Thyroid gland (tissue), 4 donors: ENCODE results near the gene PIGL. TPM values are rescaled to one million over a fixed set of nuclear protein-coding genes. Genes with fewer than 3 reads are reported as not detected.

Experiments
- DNase-seq, 2 donors: peaks; one replicate each; pipeline ENCODE4 v3.0.0-alpha.2; 2019
- H3K27ac ChIP-seq, 3 donors: fragments of 200-600 bp; sonication (generic); 1 replicate in 2 of 3; 2 replicates in 1 of 3; pipeline ENCODE4 v1.5.1; 2016 to 2019; ENCODE audit warnings: mild to moderate bottlenecking in 1 of 3, moderate library complexity in 1 of 3
- H3K27me3 ChIP-seq: fragments of 200-600 bp; sonication (generic); one replicate; pipeline ENCODE4 v1.5.1; 2019
- H3K36me3 ChIP-seq, 2 donors: fragments of 200-600 bp; sonication (generic); one replicate each; pipeline ENCODE4 v1.5.1; 2016 to 2019
- H3K4me1 ChIP-seq, 2 donors: fragments of 200-600 bp; sonication (generic); one replicate each; pipeline ENCODE4 v1.5.1; 2017 to 2019
- H3K4me3 ChIP-seq, 3 donors: fragments of 200-600 bp; sonication (generic); replicated peaks in 1 of 3; 1 replicate in 2 of 3; 2 replicates in 1 of 3; pipeline ENCODE4 v1.5.1; 2016; ENCODE audit warnings: mild to moderate bottlenecking in 1 of 3
- H3K9me3 ChIP-seq: fragments of 200-600 bp; sonication (generic); one replicate; pipeline ENCODE4 v1.5.1; 2017
- CTCF ChIP-seq, 6 experiments: fragments of 200-600 bp in 3 of 6; fragments of 450-650 bp in 3 of 6; sonication (generic) in 3 of 6; IDR thresholded peaks; one replicate each; pipeline ENCODE4 v1.5.1; 2016 to 2019; ENCODE audit warnings: antibody characterized with exemption in 6 of 6, mild to moderate bottlenecking in 2 of 6, inconsistent platforms in 1 of 6, moderate library complexity in 1 of 6
- POLR2A ChIP-seq, 2 donors: fragments of 450-650 bp; IDR thresholded peaks; one replicate each; pipeline ENCODE4 v1.6.1; 2017; ENCODE audit warnings: antibody characterized with exemption in 2 of 2, mild to moderate bottlenecking in 2 of 2, moderate library complexity in 1 of 2
- WGBS, 2 donors: methylation state at CpG; one replicate each; pipeline ENCODE4 v1.1.5; 2017; 5-methylcytosine and 5-hydroxymethylcytosine counted together
- intact Hi-C: fragments of 100-400 bp; cut with DNase I; formaldehyde crosslinking; loops from one replicate; pipeline ENCODE4 v1.15.1; 2023
- total RNA-seq, 4 donors: library from RNA; depleted of rRNA; stranded (reverse); fragments of >200 nt; gene quantifications; one replicate each; pipeline ENCODE4 v1.2.3, GENCODE V29; 2016

Gene PIGL
- total RNA-seq, 4 donors from 2014 or later: 48.8 to 96.0 (median 60.9) TPM

- H3K4me1 ChIP-seq: peaks cover 16 to 17% of the 10 kb centered on the region in 2 donors
- no peak overlapping the region for H3K4me3 ChIP-seq
- H3K27ac ChIP-seq: no peak overlapping the region
- TF ChIP-seq POLR2A (IDR thresholded peaks at IDR 0.05) (no peak), CTCF (IDR thresholded peaks at IDR 0.05) (no peak)
- no peak for DNase-seq
- no peaks in the 10 kb centered on the region for H3K9me3 ChIP-seq
- intact Hi-C loops: no loop called here
- H3K36me3 ChIP-seq: peaks cover 0 to 7% of the 10 kb centered on the region in 2 donors
- H3K27me3 ChIP-seq: no peaks in the 10 kb centered on the region
- WGBS, 2 donors: 94 to 98% methylated on average over 3 of the region's 3 CpGs
Observed at GRCh38 chr17:16327018-16327417, 110.0 kb downstream of the PIGL start.

- Histone ChIP-seq H3K4me1 (peaks cover 16 to 17% of the 10 kb centered on the region in 2 donors), H3K27me3 (no peaks in the 10 kb centered on the region), H3K9me3 (no peaks in the 10 kb centered on the region), H3K36me3 (peaks cover 0 to 7% of the 10 kb centered on the region in 2 donors), H3K27ac (peak overlapping the region in 1 of 3 donors; percentile 67), H3K4me3 (no peak overlapping the region)
- TF ChIP-seq CTCF (IDR thresholded peaks at IDR 0.05) (peak in 1 of 6 experiments; percentile 12), POLR2A (IDR thresholded peaks at IDR 0.05) (no peak)
- intact Hi-C loops: no loop called here
- 8 to 10% methylated on average over 1 of the region's 1 CpG for WGBS, 2 donors
- DNase-seq: peak; percentile 74 to 82
Observed at GRCh38 chr17:16328997-16329396, 112.0 kb downstream of the PIGL start.

GRCh38 chr17:16329519-16330271, 112.7 kb downstream of the PIGL start:
- TF ChIP-seq POLR2A (IDR thresholded peaks at IDR 0.05) (peak in 1 of 2 donors; percentile 12), CTCF (IDR thresholded peaks at IDR 0.05) (no peak)
- peak; percentile 81 to 85 for DNase-seq
- Histone ChIP-seq H3K9me3 (no peaks in the 10 kb centered on the region), H3K36me3 (peaks cover 0 to 7% of the 10 kb centered on the region in 2 donors), H3K4me3 (no peak overlapping the region), H3K27me3 (no peaks in the 10 kb centered on the region), H3K4me1 (peaks cover 16 to 17% of the 10 kb centered on the region in 2 donors), H3K27ac (peak overlapping the region in 2 of 3 donors; percentile 45 to 67)
- WGBS, 2 donors: 23 to 30% methylated on average over 11 of the region's 11 CpGs
- intact Hi-C loops: no loop called here

- Histone ChIP-seq H3K36me3 (peaks cover 0 to under 1% of the 10 kb centered on the region in 2 donors), H3K4me1 (no peaks in the 10 kb centered on the region), H3K4me3 (no peak overlapping the region), H3K9me3 (no peaks in the 10 kb centered on the region), H3K27ac (no peak overlapping the region), H3K27me3 (no peaks in the 10 kb centered on the region)
- intact Hi-C loops: no loop called here
- DNase-seq: no peak
- TF ChIP-seq CTCF (IDR thresholded peaks at IDR 0.05) (no peak), POLR2A (IDR thresholded peaks at IDR 0.05) (no peak)
- WGBS, 2 donors: 90 to 97% methylated on average over 3 of the region's 3 CpGs
Observed at GRCh38 chr17:16338391-16338790, 121.4 kb downstream of the PIGL start.

- Histone ChIP-seq H3K4me3 (no peak overlapping the region), H3K9me3 (no peaks in the 10 kb centered on the region), H3K36me3 (peaks cover 4 to 5% of the 10 kb centered on the region in 2 donors), H3K27ac (no peak overlapping the region), H3K4me1 (no peaks in the 10 kb centered on the region), H3K27me3 (no peaks in the 10 kb centered on the region)
- no peak for DNase-seq
- WGBS, 2 donors: 95 to 100% methylated on average over 1 of the region's 1 CpG
- TF ChIP-seq POLR2A (IDR thresholded peaks at IDR 0.05) (no peak), CTCF (IDR thresholded peaks at IDR 0.05) (no peak)
- intact Hi-C loops: no loop called here
Observed at GRCh38 chr17:16339402-16339801, 122.4 kb downstream of the PIGL start.
